WTC11 (cell line): ENCODE measurements around the gene GJE1.

Experiments used
- ELF4 ChIP-seq: sonication (generic); formaldehyde crosslinking; IDR thresholded peaks from 2 replicates; pipeline ENCODE4 v1.8.1; 2022; ENCODE audit warnings: low read depth, mild to moderate bottlenecking, moderate library complexity, missing genetic modification reagents
- RELA ChIP-seq: sonication (generic); formaldehyde crosslinking; IDR thresholded peaks from 2 replicates; pipeline ENCODE4 v1.8.1; 2022; ENCODE audit warnings: missing genetic modification reagents, mild to moderate bottlenecking, borderline replicate concordance
- TF ChIP-seq, protein P1 (sequence below): sonication (generic); formaldehyde crosslinking; IDR thresholded peaks from 2 replicates; pipeline ENCODE4 v1.8.1; 2023; ENCODE audit warnings: mild to moderate bottlenecking, missing genetic modification reagents
- TF ChIP-seq, protein P2 (sequence below): fragments of 200-600 bp; IDR thresholded peaks from 2 replicates; pipeline ENCODE4 v1.8.0; 2022; ENCODE audit warnings: antibody characterized with exemption

DNA sequence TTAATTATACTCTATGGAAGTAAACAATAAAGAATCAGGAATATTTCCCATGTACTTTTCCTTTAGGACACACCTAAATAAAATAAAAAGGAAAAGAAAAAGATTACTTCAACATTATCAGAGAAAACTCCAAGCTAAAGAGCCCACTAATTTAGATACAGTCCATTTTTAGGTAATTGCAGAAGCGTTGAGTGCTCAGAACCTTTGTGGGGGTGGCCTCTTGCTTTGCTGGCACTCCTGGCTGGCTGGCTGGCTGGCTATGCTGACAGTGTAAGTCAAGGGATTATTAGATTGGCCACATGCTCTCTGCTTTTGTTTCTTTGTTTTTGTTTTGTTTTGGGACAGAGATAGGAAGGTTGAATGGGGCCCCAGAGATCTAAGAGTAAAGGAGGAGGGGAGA, at the start of gene GJE1:
- TF ChIP-seq, protein P1, sequence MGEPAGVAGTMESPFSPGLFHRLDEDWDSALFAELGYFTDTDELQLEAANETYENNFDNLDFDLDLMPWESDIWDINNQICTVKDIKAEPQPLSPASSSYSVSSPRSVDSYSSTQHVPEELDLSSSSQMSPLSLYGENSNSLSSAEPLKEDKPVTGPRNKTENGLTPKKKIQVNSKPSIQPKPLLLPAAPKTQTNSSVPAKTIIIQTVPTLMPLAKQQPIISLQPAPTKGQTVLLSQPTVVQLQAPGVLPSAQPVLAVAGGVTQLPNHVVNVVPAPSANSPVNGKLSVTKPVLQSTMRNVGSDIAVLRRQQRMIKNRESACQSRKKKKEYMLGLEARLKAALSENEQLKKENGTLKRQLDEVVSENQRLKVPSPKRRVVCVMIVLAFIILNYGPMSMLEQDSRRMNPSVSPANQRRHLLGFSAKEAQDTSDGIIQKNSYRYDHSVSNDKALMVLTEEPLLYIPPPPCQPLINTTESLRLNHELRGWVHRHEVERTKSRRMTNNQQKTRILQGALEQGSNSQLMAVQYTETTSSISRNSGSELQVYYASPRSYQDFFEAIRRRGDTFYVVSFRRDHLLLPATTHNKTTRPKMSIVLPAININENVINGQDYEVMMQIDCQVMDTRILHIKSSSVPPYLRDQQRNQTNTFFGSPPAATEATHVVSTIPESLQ (CRISPR knock-in tag), result no peak
- TF ChIP-seq RELA (CRISPR knock-in tag) (no peak), ELF4 (CRISPR knock-in tag) (no peak)
- TF ChIP-seq, protein P2, sequence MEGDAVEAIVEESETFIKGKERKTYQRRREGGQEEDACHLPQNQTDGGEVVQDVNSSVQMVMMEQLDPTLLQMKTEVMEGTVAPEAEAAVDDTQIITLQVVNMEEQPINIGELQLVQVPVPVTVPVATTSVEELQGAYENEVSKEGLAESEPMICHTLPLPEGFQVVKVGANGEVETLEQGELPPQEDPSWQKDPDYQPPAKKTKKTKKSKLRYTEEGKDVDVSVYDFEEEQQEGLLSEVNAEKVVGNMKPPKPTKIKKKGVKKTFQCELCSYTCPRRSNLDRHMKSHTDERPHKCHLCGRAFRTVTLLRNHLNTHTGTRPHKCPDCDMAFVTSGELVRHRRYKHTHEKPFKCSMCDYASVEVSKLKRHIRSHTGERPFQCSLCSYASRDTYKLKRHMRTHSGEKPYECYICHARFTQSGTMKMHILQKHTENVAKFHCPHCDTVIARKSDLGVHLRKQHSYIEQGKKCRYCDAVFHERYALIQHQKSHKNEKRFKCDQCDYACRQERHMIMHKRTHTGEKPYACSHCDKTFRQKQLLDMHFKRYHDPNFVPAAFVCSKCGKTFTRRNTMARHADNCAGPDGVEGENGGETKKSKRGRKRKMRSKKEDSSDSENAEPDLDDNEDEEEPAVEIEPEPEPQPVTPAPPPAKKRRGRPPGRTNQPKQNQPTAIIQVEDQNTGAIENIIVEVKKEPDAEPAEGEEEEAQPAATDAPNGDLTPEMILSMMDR, result no peak
